Vagina (tissue), 2 donors: ENCODE measurements around the gene SHISA6. TPM values are rescaled to one million over a fixed set of nuclear protein-coding genes. Genes with fewer than 3 reads are reported as not detected.
A peak's percentile ranks its signal among the peaks of the same experiment; 100 is the strongest.

ENCODE experiments used
- DNase-seq, 2 donors: peaks; one replicate each; pipeline ENCODE4 v3.0.0-alpha.2; 2017; ENCODE audit errors: extremely low spot score in 2 of 2
- H3K27ac ChIP-seq: fragments of 200-600 bp; sonication (generic); one replicate; pipeline ENCODE4 v1.5.1; 2019
- H3K27me3 ChIP-seq: fragments of 200-600 bp; sonication (generic); one replicate; pipeline ENCODE4 v1.5.1; 2019
- H3K36me3 ChIP-seq, 2 donors: fragments of 200-600 bp; sonication (generic); one replicate each; pipeline ENCODE4 v1.5.1; 2017 to 2019
- H3K4me1 ChIP-seq: fragments of 200-600 bp; sonication (generic); one replicate; pipeline ENCODE4 v1.5.1; 2019
- H3K4me3 ChIP-seq, 2 donors: fragments of 200-600 bp; sonication (generic); 1 replicate in 1 of 2; 2 replicates in 1 of 2; pipeline ENCODE4 v1.5.1; 2016 to 2019
- H3K9me3 ChIP-seq: fragments of 200-600 bp; sonication (generic); one replicate; pipeline ENCODE4 v1.5.1; 2019
- POLR2A ChIP-seq, 2 donors: fragments of 450-650 bp; IDR thresholded peaks; one replicate each; pipeline ENCODE4 v1.6.1; 2017; ENCODE audit warnings: antibody characterized with exemption in 2 of 2, mild to moderate bottlenecking in 2 of 2, moderate library complexity in 2 of 2
- POLR2AphosphoS5 ChIP-seq, 2 donors: sonication (generic); formaldehyde crosslinking; IDR thresholded peaks; one replicate each; pipeline ENCODE4 v1.9.0; 2017; ENCODE audit warnings: antibody characterized with exemption in 2 of 2, mild to moderate bottlenecking in 2 of 2, low read depth in 1 of 2; ENCODE audit not compliant: insufficient read depth in 1 of 2
- intact Hi-C: fragments of 100-400 bp; cut with DNase I; formaldehyde crosslinking; loops from one replicate; pipeline ENCODE4 v1.15.1; 2023
- total RNA-seq: library from RNA; depleted of rRNA; stranded (reverse); fragments of >200 nt; gene quantifications from one replicate; pipeline ENCODE4 v1.2.3, GENCODE V29; 2016
- TF ChIP-seq, protein P1 (sequence below), 3 experiments: fragments of 450-650 bp in 2 of 3; fragments of 200-600 bp in 1 of 3; sonication (generic) in 1 of 3; IDR thresholded peaks; one replicate each; pipeline ENCODE4 v1.5.1; 2017 to 2019; ENCODE audit warnings: antibody characterized with exemption in 3 of 3, mild to moderate bottlenecking in 2 of 3, moderate library complexity in 2 of 3

The SHISA6 gene
- total RNA-seq, 1 donor from 2014 or later: 1.5 TPM

GRCh38 chr17:11278992-11279270 lies 37.9 kb downstream of the SHISA6 start:
- no peak overlapping the region for H3K4me3 ChIP-seq
- DNase-seq: peak; percentile 43 to 79
- no peak overlapping the region for H3K27ac ChIP-seq
- TF ChIP-seq, protein P1, sequence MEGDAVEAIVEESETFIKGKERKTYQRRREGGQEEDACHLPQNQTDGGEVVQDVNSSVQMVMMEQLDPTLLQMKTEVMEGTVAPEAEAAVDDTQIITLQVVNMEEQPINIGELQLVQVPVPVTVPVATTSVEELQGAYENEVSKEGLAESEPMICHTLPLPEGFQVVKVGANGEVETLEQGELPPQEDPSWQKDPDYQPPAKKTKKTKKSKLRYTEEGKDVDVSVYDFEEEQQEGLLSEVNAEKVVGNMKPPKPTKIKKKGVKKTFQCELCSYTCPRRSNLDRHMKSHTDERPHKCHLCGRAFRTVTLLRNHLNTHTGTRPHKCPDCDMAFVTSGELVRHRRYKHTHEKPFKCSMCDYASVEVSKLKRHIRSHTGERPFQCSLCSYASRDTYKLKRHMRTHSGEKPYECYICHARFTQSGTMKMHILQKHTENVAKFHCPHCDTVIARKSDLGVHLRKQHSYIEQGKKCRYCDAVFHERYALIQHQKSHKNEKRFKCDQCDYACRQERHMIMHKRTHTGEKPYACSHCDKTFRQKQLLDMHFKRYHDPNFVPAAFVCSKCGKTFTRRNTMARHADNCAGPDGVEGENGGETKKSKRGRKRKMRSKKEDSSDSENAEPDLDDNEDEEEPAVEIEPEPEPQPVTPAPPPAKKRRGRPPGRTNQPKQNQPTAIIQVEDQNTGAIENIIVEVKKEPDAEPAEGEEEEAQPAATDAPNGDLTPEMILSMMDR (IDR thresholded peaks at IDR 0.05): no peak
- TF ChIP-seq POLR2AphosphoS5 (IDR thresholded peaks at IDR 0.05; ENCODE audit: insufficient read depth in 1 of 2, low read depth in 1 of 2) (no peak), POLR2A (IDR thresholded peaks at IDR 0.05) (no peak)
- no peaks in the 10 kb centered on the region for H3K4me1 ChIP-seq
- intact Hi-C loops: no loop called here
- peaks cover 3% of the 10 kb centered on the region for H3K27me3 ChIP-seq
- no peaks in the 10 kb centered on the region for H3K36me3 ChIP-seq
- H3K9me3 ChIP-seq: no peaks in the 10 kb centered on the region

- DNase-seq: peak; percentile 22 to 65
- no peaks in the 10 kb centered on the region for H3K36me3 ChIP-seq
- H3K4me3 ChIP-seq: no peak overlapping the region
- H3K27ac ChIP-seq: no peak overlapping the region
- TF ChIP-seq POLR2A (IDR thresholded peaks at IDR 0.05) (no peak), POLR2AphosphoS5 (IDR thresholded peaks at IDR 0.05; ENCODE audit: insufficient read depth in 1 of 2, low read depth in 1 of 2) (no peak)
- TF ChIP-seq, protein P1 (IDR thresholded peaks at IDR 0.05): no peak
- intact Hi-C loops: no loop called here
- peaks cover 3% of the 10 kb centered on the region for H3K27me3 ChIP-seq
- no peaks in the 10 kb centered on the region for H3K9me3 ChIP-seq
- H3K4me1 ChIP-seq: no peaks in the 10 kb centered on the region
Observed at GRCh38 chr17:11279776-11280344, 38.8 kb downstream of the SHISA6 start.

- Histone ChIP-seq H3K9me3 (no peaks in the 10 kb centered on the region), H3K27me3 (peaks cover 2% of the 10 kb centered on the region), H3K27ac (no peak overlapping the region), H3K36me3 (no peaks in the 10 kb centered on the region), H3K4me3 (no peak overlapping the region), H3K4me1 (no peaks in the 10 kb centered on the region)
- peak in 1 of 2 donors; percentile 58 for DNase-seq
- intact Hi-C loops: no loop called here
- TF ChIP-seq, protein P1 (IDR thresholded peaks at IDR 0.05): no peak
- no peak for TF ChIP-seq POLR2A (IDR thresholded peaks at IDR 0.05)
- no peak for TF ChIP-seq POLR2AphosphoS5 (IDR thresholded peaks at IDR 0.05; ENCODE audit: insufficient read depth in 1 of 2, low read depth in 1 of 2)
Observed at GRCh38 chr17:11282586-11282985, 41.6 kb downstream of the SHISA6 start.

- DNase-seq: peak in 1 of 2 donors; percentile 58
- intact Hi-C loops: no loop called here
- TF ChIP-seq POLR2AphosphoS5 (IDR thresholded peaks at IDR 0.05; ENCODE audit: insufficient read depth in 1 of 2, low read depth in 1 of 2): no peak
- no peak for TF ChIP-seq POLR2A (IDR thresholded peaks at IDR 0.05)
Observed at GRCh38 chr17:11284811-11285210, 43.8 kb downstream of the SHISA6 start.

DNA sequence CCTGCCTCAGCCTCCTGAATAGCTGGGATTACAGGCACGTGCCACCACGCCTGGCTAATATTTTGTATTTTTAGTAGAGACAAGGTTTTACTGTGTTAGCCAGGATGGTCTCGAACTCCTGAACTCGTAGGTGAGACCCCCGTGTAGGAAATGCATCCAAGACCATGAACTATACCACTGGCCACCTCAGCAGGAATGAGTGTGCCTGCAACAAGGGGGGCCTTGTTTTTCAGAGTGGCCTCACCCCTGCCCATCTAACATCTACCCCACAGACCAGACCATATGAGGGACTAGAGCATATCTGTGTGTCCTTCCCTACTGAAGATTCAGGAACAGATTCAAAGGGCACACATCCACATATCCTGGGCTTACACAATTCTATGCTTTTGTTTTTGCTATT lies 44.9 kb downstream of the SHISA6 start:
- intact Hi-C loops: no loop called here
- no peaks in the 10 kb centered on the region for H3K36me3 ChIP-seq

More at GRCh38 chr17:11284811-11285210, 43.8 kb downstream of the SHISA6 start:
- Histone ChIP-seq H3K36me3 (no peaks in the 10 kb centered on the region), H3K4me3 (no peak overlapping the region), H3K27me3 (no peaks in the 10 kb centered on the region), H3K4me1 (no peaks in the 10 kb centered on the region), H3K27ac (no peak overlapping the region), H3K9me3 (no peaks in the 10 kb centered on the region)

More for the DNA sequence above, 44.9 kb downstream of the SHISA6 start:
- H3K27ac ChIP-seq: no peak overlapping the region
- H3K9me3 ChIP-seq: no peaks in the 10 kb centered on the region
- H3K27me3 ChIP-seq: no peaks in the 10 kb centered on the region
- no peaks in the 10 kb centered on the region for H3K4me1 ChIP-seq
- peak; percentile 77 to 82 for DNase-seq
- no peak overlapping the region for H3K4me3 ChIP-seq
- TF ChIP-seq POLR2A (IDR thresholded peaks at IDR 0.05): no peak
- TF ChIP-seq POLR2AphosphoS5 (IDR thresholded peaks at IDR 0.05; ENCODE audit: insufficient read depth in 1 of 2, low read depth in 1 of 2): no peak
- TF ChIP-seq, protein P1 (IDR thresholded peaks at IDR 0.05): no peak
